RPMI7951 (cell line): ENCODE data around the gene MTRR. TPM values are rescaled to one million over a fixed set of nuclear protein-coding genes. Genes with fewer than 3 reads are reported as not detected.
"Not testable (repeated sequence)": the region's sequence is repeated elsewhere in the genome, so short reads cannot be mapped to it uniquely, and the experiment has no call there.

Source experiments
- DNase-seq: peaks from one replicate; pipeline ENCODE4 v3.0.0-alpha.2; 2012; ENCODE audit warnings: low read depth
- total RNA-seq: library from RNA; depleted of rRNA; stranded (reverse); fragments of >200 nt; shearing (Covaris generic); gene quantifications from 2 replicates; pipeline ENCODE4 v1.2.3, GENCODE V29; 2014

The MTRR gene
- total RNA-seq, 1 experiment from 2014 or later, result 22.3 TPM

DNA sequence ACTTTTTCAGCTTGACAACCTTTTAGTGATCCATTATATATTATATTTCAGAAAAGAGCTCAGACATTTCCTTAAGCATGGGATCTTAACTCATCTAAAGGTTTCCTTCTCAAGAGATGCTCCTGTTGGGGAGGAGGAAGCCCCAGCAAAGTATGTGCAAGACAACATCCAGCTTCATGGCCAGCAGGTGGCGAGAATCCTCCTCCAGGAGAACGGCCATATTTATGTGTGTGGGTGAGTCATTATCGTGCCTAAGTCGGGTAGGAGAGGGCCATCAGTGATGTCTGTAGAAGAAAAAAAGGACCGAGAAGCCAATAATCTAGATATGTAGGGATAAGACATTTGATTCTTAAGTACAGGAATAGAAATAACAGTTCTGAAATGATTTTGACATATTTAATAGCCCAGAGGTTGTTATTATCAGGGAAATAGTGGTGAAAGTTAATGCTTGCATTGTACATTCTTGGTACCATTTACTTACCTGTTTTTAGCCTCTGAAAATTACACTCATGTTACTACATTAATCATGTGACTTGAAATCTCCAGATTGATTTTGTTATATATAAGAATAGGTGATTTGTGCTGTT is 28.2 kb downstream of the MTRR start:
- peak; percentile 63 for DNase-seq

DNA sequence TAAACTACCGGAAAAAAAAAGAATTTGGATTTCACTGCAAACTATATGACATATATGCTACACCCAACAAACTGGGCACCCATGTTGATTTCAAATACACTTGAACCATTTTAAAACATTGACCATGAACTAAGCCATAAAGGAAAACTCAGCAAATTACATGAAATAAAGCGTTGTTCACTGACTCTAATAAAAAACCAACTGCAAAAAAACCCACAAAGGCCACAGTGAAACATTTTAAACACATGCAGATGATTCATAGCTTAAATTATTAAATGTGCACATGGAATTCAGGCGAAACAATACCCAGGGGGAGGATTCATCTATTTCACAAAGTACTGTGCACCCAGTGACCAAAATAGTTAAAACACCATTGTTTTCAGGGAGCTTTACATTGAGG is 33.3 kb downstream of the MTRR start:
- DNase-seq, result no peak

DNA sequence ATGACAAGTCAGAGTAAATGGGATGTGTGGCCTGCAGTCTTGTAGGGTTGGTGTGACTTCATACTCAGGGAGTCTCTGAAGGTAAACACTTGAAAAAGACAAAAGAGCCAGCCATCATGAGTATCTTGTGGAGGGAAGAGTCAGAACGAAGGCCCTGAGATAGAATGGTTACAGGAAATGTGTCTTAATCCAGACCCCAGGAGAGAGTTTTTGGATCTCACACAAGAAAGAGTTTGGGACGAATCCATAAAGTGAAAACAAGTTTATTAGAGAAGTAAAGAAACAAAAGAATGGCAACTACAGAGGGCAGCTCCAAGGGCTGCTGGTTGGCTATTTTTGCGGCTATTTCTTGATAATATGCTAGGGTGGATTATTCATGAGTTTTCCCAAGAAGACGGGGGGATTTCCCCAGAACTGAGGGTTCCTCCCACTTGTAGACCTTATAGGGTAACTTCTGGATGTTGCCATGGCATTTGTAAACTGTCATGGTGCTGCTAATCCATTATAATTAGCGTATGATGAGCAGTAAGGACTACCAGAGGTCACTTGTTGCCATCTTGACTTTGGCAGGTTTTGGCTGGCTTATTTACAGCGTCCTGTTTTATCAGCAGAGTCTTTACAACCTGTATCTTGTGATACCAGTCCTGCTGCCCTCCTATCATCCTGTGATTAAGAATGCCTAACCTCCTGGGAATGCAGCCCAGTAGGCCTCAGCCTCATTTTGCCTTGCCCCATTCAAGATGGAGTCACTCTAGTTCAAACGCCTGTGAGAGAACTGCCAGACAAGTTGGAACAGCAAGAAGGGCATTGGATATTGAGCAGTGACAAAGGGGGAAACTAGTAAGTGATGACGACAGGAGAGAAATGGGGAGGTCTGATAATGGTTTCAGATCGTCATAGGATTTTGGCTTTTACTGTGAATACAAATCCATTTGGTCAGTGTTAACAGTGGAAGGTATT is 34.0 kb downstream of the MTRR start:
- no peak for DNase-seq

- DNase-seq, result peak; percentile 70
Measured at GRCh38 chr5:7904170-7904569, 35.2 kb downstream of the MTRR start.

- DNase-seq, result no peak
Measured at GRCh38 chr5:7907612-7908011, 38.7 kb downstream of the MTRR start.

DNA sequence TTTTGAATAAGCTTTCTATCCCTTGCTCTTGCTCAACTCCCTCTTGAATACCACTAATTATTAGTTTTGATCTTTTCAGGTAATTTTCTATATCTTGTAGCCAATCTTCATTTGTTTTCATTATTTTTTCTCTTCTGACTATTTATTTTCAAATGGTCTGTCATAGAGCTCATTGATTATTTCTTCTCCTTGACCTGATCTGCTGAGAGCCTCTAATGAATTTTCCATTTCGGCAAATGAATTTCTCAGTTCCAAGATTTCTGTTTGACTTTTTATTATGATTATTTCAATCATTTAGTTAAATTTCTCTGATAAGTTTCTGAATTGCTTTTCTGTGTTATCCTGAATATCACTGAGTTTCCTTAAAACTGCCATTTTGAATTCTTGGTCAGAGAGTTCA is 39.4 kb downstream of the MTRR start:
- no peak for DNase-seq

DNA sequence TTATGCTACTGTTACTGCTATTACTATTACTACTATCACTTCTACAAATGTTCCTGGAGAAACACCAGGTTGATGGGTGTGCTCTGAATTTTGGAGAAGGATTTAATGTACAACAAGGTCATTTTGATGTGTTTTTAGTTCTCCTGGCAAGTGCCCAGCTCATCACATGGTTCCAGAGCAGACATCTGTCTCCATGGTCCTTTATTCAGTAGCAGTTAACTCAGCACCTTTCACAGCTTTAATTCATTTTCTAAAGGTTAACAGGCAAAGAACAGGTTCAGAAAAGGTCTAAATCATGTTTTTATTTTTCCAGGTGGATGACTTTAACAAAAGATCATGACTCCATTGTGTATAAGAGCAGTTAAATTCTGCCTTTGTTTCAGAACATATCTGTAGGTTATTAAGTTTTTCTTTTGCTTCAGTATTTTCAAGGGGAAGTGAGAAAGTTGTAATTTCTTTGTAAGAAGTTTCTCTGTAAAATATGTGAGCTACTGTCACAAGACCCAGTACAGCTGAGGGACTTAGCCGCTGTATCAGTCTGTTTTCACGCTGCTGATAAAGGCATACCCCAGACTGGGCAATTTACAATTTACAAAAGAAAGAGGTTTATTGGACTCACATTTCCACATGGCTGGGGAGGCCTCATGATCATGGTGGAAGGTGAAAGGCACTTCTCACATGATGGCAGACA is 41.9 kb downstream of the MTRR start:
- DNase-seq, result no peak

GRCh38 chr5:7911429-7911771 is 42.5 kb downstream of the MTRR start:
- DNase-seq, result not testable (repeated sequence)

DNA sequence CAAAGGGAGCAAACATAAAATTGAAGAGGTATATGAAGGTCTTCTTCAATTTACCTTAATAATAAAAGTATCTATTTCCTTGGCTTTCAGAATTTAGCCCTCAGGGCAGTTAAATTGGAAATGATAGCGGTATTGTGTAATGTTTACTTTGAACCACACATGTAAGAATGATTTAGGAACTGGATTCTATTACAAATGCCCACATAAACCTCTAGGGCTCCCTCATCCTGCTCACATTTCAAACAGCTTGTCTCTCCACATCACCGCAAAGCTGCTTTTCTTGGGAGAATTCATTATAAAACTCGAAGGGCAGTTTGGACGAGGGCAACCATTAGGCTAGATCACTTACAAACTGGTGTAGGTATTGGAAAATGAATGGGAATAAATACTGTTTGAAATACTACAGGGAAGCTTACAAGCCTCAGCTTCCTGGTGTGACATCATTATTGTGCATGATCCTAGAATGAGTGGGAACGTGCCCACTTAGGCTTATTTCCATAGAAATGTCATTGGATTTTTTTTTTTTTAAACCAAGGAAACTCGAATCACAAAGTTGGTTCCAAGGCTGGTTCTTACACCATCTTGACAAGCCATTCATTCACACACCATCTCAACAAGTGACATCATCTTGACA is 47.3 kb downstream of the MTRR start:
- DNase-seq, result peak; percentile 32

- DNase-seq, result no peak
Measured at GRCh38 chr5:7917130-7918123, 48.5 kb downstream of the MTRR start.

DNA sequence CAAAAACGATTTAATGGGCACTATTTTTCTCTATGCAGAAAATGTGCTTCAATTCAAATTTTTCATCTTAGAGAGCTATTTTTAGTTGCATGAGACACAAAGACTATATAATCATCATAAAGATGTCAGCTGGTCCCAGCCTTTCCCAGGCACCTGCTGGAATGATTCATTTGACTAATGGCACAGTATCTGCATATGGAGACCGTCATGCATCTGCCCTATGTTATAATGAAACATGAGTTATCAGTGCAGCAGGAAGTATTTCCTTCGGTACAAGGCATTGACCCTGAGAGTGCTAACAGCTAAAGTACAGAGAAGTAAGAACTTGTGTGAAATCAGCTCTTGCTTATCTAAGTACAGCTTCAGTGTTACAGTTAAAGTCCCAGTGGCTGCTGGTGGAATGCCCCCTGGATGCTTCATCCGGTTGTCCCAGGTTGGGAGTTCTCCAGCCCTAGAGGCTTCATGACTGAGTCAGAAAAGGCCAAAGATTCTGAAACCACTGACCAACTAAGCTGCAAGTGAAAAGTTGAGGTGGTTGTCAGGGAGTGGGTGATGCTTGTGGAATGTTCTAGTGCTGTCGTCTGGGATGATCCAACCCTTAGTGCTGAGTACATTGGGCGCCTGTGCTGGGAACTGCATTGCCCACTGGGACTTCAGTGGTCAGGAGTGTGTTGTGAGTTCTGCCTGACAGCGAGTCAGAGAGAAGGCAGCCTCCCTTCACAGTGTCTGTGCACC is 57.2 kb downstream of the MTRR start:
- DNase-seq, result peak; percentile 78

DNA sequence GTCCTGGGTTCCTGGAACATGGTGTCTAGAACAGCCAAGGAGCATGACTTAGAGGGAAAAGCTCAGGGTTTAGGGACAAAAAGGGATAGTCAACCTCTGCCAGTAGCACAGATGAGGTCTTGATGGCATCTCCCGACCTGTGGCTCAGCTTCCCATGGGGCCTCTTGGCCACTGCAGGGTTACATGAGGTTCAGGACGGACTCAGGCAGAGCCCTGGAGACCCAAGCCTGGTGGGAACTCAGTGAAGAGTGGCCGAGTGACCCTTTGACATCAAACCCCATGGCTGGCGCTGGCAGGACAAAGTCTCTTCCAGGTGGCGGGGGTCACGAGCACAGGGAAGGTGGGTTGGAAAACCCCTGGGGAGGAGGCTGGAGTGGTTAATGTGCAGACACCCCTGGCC is 57.8 kb downstream of the MTRR start:
- DNase-seq, result no peak

GRCh38 chr5:7927466-7928375 is 58.8 kb downstream of the MTRR start:
- DNase-seq, result peak; percentile 43

- no peak for DNase-seq
Measured at GRCh38 chr5:7930011-7930410, 61.1 kb downstream of the MTRR start.

- no peak for DNase-seq
Measured at GRCh38 chr5:7941692-7942091, 72.7 kb downstream of the MTRR start.

DNA sequence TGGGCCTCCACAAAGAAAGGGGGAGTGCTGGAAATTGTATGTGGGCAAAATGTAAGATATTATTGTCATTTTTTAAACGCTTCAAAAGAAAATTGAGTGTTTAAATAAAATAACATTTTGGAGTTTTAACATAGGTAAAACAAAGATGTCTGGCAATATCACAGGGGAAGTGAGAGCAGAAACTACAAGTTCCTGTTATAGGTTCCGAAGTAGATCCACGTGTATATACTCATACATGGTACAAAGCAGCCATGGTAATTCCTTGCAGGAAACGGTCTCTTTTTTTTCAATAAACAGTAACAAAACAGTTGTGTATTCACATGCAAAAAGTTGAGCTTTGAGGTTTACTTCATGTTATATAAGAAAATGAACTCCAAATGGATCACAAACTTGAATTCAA is 78.4 kb downstream of the MTRR start:
- DNase-seq, result no peak
